ENCODE data around the gene NELL1.

The NELL1 gene

GRCh38 chr11:21390430-21390829 lies 721.0 kb downstream of the NELL1 start:
- H3K9me3 ChIP-seq (ENCODE audit: control insufficient read depth, insufficient read depth, low read length), result no peaks in the 10 kb centered on the region
- H3K27me3 ChIP-seq (ENCODE audit: control insufficient read depth, low read length), result no peaks in the 10 kb centered on the region
- no peak for TF ChIP-seq EZH2phosphoT487 (IDR thresholded peaks at IDR 0.05; ENCODE audit: borderline replicate concordance, low read length)
- no peak for TF ChIP-seq CTCF (IDR thresholded peaks at IDR 0.05; ENCODE audit: low read depth, low read length, poor library complexity, severe bottlenecking)
- H3F3A ChIP-seq (ENCODE audit: control insufficient read depth, insufficient read depth), result no peaks in the 10 kb centered on the region
- H3K4me1 ChIP-seq (ENCODE audit: control insufficient read depth, low read length), result no peaks in the 10 kb centered on the region
- H3K36me3 ChIP-seq (ENCODE audit: control insufficient read depth, low read length), result no peaks in the 10 kb centered on the region
- no peak overlapping the region for H3K4me2 ChIP-seq (ENCODE audit: low read length)
- H4K20me1 ChIP-seq (ENCODE audit: control insufficient read depth, insufficient read depth, low read depth, low read length), result no peaks in the 10 kb centered on the region
- H3K27ac ChIP-seq (ENCODE audit: low read depth, low read length), result no peak overlapping the region
- no peaks in the 10 kb centered on the region for H3K9me2 ChIP-seq (replicated peaks; ENCODE audit: control insufficient read depth, low read length)
- H3K79me2 ChIP-seq (ENCODE audit: control insufficient read depth, low read length), result no peaks in the 10 kb centered on the region
- H3K4me3 ChIP-seq (ENCODE audit: low read length), result no peak overlapping the region

DNA sequence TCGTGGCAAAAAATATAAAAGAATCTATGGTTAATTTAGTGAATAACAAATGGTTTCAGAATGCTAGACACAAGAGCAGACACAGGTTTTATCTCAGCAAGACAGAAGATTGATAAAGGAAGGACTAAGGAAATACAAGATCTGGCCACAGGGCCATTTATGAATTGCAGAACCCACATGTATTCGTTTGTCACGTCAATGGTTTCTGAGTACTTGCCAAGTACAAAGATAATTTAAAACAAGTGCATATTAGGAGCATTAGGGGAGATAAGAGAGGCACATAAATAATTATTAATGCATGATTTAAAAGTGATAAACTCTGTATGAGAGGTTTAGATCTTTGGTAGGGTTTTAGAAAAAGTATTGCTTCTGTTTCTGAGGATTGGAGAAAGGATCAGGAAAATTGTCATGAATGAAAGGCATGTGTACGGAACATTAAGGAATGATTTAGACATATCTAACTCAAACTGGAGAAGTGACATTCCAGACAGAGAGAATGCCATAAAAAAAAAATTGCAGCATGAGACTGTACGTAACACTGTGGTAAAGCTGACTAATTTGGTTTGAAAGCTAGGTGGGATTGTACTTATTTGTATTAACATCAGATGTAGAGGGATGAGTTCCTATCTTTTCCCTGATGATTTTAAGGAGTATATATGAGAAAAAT lies 727.1 kb downstream of the NELL1 start:
- Histone ChIP-seq H3K4me1 (ENCODE audit: control insufficient read depth, low read length) (no peaks in the 10 kb centered on the region), H3K36me3 (ENCODE audit: control insufficient read depth, low read length) (no peaks in the 10 kb centered on the region), H3K4me3 (ENCODE audit: low read length) (no peak overlapping the region), H3K9me2 (replicated peaks; ENCODE audit: control insufficient read depth, low read length) (no peaks in the 10 kb centered on the region), H3K27me3 (ENCODE audit: control insufficient read depth, low read length) (no peaks in the 10 kb centered on the region), H4K20me1 (ENCODE audit: control insufficient read depth, insufficient read depth, low read depth, low read length) (no peaks in the 10 kb centered on the region), H3F3A (ENCODE audit: control insufficient read depth, insufficient read depth) (no peaks in the 10 kb centered on the region), H3K4me2 (ENCODE audit: low read length) (no peak overlapping the region), H3K27ac (ENCODE audit: low read depth, low read length) (no peak overlapping the region), H3K79me2 (ENCODE audit: control insufficient read depth, low read length) (no peaks in the 10 kb centered on the region), H3K9me3 (ENCODE audit: control insufficient read depth, insufficient read depth, low read length) (no peaks in the 10 kb centered on the region)
- no peak for TF ChIP-seq CTCF (IDR thresholded peaks at IDR 0.05; ENCODE audit: low read depth, low read length, poor library complexity, severe bottlenecking)
- TF ChIP-seq EZH2phosphoT487 (IDR thresholded peaks at IDR 0.05; ENCODE audit: borderline replicate concordance, low read length), result no peak

DNA sequence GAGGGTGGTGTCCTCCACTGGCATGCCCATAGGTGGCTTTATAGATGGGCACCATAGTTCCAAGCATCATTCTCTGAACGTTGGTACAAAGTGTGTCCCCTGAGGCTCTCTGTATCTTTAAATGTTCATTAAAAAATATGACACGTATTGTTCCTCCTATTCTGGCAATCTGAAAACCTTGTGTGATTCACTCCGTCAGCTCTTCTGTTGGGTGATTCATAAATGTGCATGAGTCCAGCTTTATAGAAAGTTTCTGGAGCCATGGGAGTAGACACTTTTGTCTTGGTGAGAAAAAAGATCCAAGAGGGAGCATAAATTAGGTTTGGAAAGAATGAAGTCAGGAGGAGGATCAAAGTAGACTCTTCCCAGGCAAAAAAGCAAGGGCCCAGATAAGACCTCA lies 728.8 kb downstream of the NELL1 start:
- Histone ChIP-seq H3K4me3 (ENCODE audit: low read length) (no peak overlapping the region), H3K27me3 (ENCODE audit: control insufficient read depth, low read length) (no peaks in the 10 kb centered on the region), H3K9me3 (ENCODE audit: control insufficient read depth, insufficient read depth, low read length) (no peaks in the 10 kb centered on the region), H3K9me2 (replicated peaks; ENCODE audit: control insufficient read depth, low read length) (no peaks in the 10 kb centered on the region), H3F3A (ENCODE audit: control insufficient read depth, insufficient read depth) (no peaks in the 10 kb centered on the region), H4K20me1 (ENCODE audit: control insufficient read depth, insufficient read depth, low read depth, low read length) (no peaks in the 10 kb centered on the region), H3K4me1 (ENCODE audit: control insufficient read depth, low read length) (no peaks in the 10 kb centered on the region), H3K36me3 (ENCODE audit: control insufficient read depth, low read length) (no peaks in the 10 kb centered on the region), H3K79me2 (ENCODE audit: control insufficient read depth, low read length) (no peaks in the 10 kb centered on the region), H3K27ac (ENCODE audit: low read depth, low read length) (no peak overlapping the region), H3K4me2 (ENCODE audit: low read length) (no peak overlapping the region)
- TF ChIP-seq EZH2phosphoT487 (IDR thresholded peaks at IDR 0.05; ENCODE audit: borderline replicate concordance, low read length) (no peak), CTCF (IDR thresholded peaks at IDR 0.05; ENCODE audit: low read depth, low read length, poor library complexity, severe bottlenecking) (no peak)
